Psoas muscle (tissue), 8 donors: ENCODE measurements around the gene IL13. TPM values are rescaled to one million over a fixed set of nuclear protein-coding genes. Genes with fewer than 3 reads are reported as not detected.

ENCODE experiments used
- ATAC-seq, 4 donors: fragments of 200-7000 bp; cut with Tn5 transposase; one replicate each; pipeline ENCODE4 v1.9.1; 2020; ENCODE audit warnings: moderate library complexity in 3 of 4, mild to moderate bottlenecking in 2 of 4
- DNase-seq, 2 donors: peaks; one replicate each; pipeline ENCODE4 v3.0.0-alpha.2; 2020
- H3K27ac ChIP-seq: fragments of 200-600 bp; one replicate; pipeline ENCODE4 v1.8.0; 2022
- H3K27me3 ChIP-seq, 3 donors: fragments of 200-600 bp in 1 of 3; one replicate each; pipeline versions ENCODE4 v1.6.1 to v1.8.0; 2013 to 2022; ENCODE audit warnings: low read length in 2 of 3, mild to moderate bottlenecking in 2 of 3, moderate library complexity in 1 of 3; ENCODE audit not compliant: insufficient read depth in 3 of 3
- H3K36me3 ChIP-seq, 2 donors: fragments of 200-600 bp in 1 of 2; one replicate each; pipeline versions ENCODE4 v1.6.1 to v1.8.0; 2013 to 2022; ENCODE audit warnings: low read depth in 1 of 2, mild to moderate bottlenecking in 1 of 2, moderate library complexity in 1 of 2; ENCODE audit not compliant: insufficient read depth in 1 of 2
- H3K4me1 ChIP-seq: fragments of 200-600 bp; one replicate; pipeline ENCODE4 v1.8.0; 2022
- H3K4me3 ChIP-seq: fragments of 200-600 bp; one replicate; pipeline ENCODE4 v1.8.0; 2022; ENCODE audit warnings: mild to moderate bottlenecking
- H3K9me3 ChIP-seq: fragments of 200-600 bp; one replicate; pipeline ENCODE4 v1.8.0; 2022
- WGBS, 3 donors: extraction: QIAGEN DNeasy Blood & Tissue Kit; methylation state at CpG; one replicate each; pipeline versions ENCODE4 v1.1.6 to v1.1.7; 2013; 5-methylcytosine and 5-hydroxymethylcytosine counted together
- intact Hi-C, 2 donors: fragments of 100-400 bp; cut with DNase I; formaldehyde crosslinking; loops; one replicate each; pipeline versions ENCODE4 v1.11.0 to v1.14.2; 2022
- polyA plus RNA-seq, 3 donors: library from polyadenylated mRNA; stranded (reverse); fragments of 200-250 nt; gene quantifications; one replicate each; pipeline ENCODE4 v1.2.3, GENCODE V29; 2013
- total RNA-seq, 4 donors: library from RNA; stranded (reverse); fragmentation: NEBNext Ultra II Directional in 2 of 4; extraction: Animal tissue kit (Norgen Biotek cat#: 25700) in 2 of 4; gene quantifications; one replicate each; pipeline versions ENCODE4 v1.2.1 to v1.2.4, GENCODE V29; 2021 to 2023
- TF ChIP-seq, protein P1 (sequence below): fragments of 200-600 bp; IDR thresholded peaks from one replicate; pipeline ENCODE4 v1.8.0; 2022; ENCODE audit warnings: antibody characterized with exemption
- donor health status: healthy with polysubstance abuse.
- donor health status: DM: no; HTN: no; CAD: no; lungs with moderate emphysema.
- donor health status: Bipolar disorder and iron deficiency.
- donor health status: healthy.
- donor health status: DM: yes; HTN: yes; CAD: no.
- donor health status: DM: no; HTN: no; CAD: no.
- donor health status: DM: no; HTN: no; CAD: no.
- donor health status: DM: yes; HTN: yes; CAD: no.

IL13 gene
- total and polyA plus RNA-seq, 7 donors = not detected

DNA sequence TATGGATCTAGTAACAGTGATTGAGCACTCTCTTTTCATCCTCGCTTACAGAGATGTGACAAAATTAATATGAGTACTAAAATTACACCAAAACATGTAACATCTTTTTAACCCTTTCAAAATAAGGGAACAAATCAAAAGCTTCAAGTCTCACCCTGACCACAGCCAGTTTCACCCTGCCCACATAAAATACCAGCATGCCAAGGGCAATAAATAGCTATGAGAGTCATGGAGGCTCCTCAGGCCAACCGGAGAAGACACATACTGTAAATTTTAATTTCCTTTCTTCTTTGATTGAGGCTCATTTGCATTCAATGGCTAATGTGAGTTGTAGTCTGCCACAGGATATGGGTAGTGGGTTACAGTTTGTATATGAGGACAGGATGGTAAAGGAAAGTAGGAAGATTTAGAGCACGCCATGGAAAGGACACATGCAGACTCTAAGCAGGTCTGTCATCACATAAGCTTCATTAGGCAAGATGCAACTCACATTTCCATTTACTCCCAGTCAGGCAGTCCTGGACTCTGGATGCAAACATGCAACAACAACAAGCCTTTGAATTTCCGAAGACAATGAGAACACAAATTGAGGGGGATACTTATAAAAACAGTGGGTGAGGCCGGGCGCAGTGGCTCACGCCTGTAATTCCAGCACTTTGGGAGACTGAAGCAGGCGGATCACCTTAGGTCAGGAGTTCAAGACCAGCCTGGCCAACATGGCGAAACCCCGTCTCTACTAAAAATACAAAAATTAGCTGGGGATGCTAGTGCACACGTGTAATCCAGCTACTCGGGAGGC is 27.1 kb downstream of the IL13 start:
- DNase-seq (no peak), ATAC-seq (no peak)
- no peak overlapping the region for H3K27ac ChIP-seq
- H3K36me3 ChIP-seq = no peaks in the 10 kb centered on the region
- WGBS, 3 donors = 88 to 92% (median 89%) methylated on average over 12 of the region's 12 CpGs
- no peaks in the 10 kb centered on the region for H3K27me3 ChIP-seq
- intact Hi-C loops = no loop called here
- TF ChIP-seq, protein P1, sequence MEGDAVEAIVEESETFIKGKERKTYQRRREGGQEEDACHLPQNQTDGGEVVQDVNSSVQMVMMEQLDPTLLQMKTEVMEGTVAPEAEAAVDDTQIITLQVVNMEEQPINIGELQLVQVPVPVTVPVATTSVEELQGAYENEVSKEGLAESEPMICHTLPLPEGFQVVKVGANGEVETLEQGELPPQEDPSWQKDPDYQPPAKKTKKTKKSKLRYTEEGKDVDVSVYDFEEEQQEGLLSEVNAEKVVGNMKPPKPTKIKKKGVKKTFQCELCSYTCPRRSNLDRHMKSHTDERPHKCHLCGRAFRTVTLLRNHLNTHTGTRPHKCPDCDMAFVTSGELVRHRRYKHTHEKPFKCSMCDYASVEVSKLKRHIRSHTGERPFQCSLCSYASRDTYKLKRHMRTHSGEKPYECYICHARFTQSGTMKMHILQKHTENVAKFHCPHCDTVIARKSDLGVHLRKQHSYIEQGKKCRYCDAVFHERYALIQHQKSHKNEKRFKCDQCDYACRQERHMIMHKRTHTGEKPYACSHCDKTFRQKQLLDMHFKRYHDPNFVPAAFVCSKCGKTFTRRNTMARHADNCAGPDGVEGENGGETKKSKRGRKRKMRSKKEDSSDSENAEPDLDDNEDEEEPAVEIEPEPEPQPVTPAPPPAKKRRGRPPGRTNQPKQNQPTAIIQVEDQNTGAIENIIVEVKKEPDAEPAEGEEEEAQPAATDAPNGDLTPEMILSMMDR = no peak
- no peaks in the 10 kb centered on the region for H3K4me1 ChIP-seq
- H3K9me3 ChIP-seq = no peaks in the 10 kb centered on the region
- H3K4me3 ChIP-seq = no peak overlapping the region

DNA sequence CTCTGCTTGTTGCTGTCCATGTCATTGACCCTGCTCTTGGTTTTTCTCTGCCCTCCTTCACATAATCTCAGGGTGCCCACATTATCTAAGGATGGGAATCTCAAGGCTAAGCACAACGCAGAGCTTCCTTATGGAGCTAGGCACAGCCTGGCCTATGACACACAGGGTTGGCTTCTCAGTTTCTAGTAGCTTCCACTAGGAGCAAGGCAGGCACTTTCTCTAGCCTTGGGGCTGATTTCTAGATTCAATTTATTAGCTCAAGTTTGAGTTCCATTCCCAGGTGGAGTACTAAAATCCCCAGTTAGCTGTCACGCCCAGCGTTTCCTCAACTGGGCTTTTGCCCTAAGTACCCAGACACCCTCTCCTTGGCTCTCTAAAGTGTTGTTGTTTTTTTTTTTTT is 28.2 kb downstream of the IL13 start:
- 92 to 94% (median 94%) methylated on average over 3 of the region's 3 CpGs for WGBS, 3 donors
- Histone ChIP-seq H3K4me3 (no peak overlapping the region), H3K9me3 (no peaks in the 10 kb centered on the region), H3K36me3 (no peaks in the 10 kb centered on the region), H3K4me1 (no peaks in the 10 kb centered on the region), H3K27me3 (no peaks in the 10 kb centered on the region), H3K27ac (no peak overlapping the region)
- DNase-seq = no peak
- TF ChIP-seq, protein P1 = no peak
- intact Hi-C loops = no loop called here
- no peak for ATAC-seq

DNA sequence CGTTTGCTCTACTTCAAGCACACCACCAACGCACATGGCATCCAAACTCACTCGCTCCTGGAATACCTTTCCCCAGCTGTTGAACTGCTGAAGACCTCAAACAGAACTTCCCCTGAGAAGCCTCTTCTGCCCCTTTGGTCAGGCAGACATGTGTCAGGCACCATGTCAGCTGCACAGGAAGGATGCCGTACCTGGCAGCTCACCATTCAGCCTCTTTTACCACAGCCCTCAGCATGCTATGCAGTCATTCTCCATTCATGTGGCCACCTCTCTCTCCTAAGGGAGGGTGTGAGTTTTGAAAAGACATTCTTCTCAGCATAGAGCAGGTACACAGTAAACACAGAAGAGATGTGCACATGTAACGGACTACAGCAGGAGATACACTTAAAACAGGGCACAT is 30.0 kb downstream of the IL13 start:
- DNase-seq (no peak), ATAC-seq (no peak)
- Histone ChIP-seq H3K27ac (no peak overlapping the region), H3K4me3 (no peak overlapping the region), H3K4me1 (no peaks in the 10 kb centered on the region), H3K27me3 (no peaks in the 10 kb centered on the region), H3K36me3 (no peaks in the 10 kb centered on the region), H3K9me3 (no peaks in the 10 kb centered on the region)
- WGBS, 3 donors = 89 to 95% (median 89%) methylated on average over 5 of the region's 5 CpGs
- TF ChIP-seq, protein P1 = no peak
- intact Hi-C loops = no loop called here

DNA sequence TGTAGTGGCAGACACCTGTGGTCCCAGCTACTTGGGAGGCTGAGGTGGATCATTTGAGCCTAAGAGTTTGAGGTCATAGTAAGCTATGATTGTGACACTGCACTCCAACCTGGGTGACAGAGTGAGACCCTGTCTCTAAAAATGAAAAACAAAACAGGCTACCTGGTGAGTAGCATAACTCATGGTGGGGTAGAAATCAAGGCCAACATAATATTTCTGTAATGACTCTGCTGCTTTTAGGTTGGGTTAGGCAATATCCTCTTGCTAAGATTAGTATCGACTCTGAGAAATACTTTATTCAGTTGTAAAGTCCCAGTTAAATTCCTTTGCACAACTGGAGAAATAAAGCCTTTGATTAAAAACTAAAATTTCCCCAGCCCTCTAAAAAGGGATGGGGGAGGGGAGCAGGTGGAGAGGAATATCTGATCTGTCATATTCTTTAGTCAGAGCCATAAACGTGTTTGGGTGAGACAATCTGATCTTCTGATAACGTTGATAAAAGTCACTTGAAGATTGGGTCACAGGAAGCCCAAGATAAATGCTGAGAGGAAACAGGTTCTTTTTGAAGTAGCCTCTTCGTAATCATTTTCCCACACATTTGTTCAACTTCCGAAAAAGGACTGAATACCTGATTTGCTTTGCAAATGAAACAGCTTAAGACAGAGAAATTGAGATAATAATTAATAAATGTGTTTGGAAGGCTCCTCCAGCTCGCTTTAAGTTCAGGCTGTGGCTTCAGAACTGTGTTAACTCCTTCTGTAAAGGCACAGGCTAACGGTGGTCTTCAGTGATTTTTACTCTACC is 30.8 kb downstream of the IL13 start:
- WGBS, 3 donors = 63 to 71% (median 71%) methylated on average over 7 of the region's 7 CpGs
- Histone ChIP-seq H3K9me3 (no peaks in the 10 kb centered on the region), H3K4me3 (no peak overlapping the region), H3K36me3 (no peaks in the 10 kb centered on the region), H3K4me1 (no peaks in the 10 kb centered on the region), H3K27ac (no peak overlapping the region), H3K27me3 (no peaks in the 10 kb centered on the region)
- TF ChIP-seq, protein P1 = no peak
- ATAC-seq (no peak), DNase-seq (no peak)
- intact Hi-C loops = no loop called here
